Left lung (tissue), 10 donors: ENCODE results near the gene ACBD4. TPM values are rescaled to one million over a fixed set of nuclear protein-coding genes. Genes with fewer than 3 reads are reported as not detected.

Experiments
- ATAC-seq: fragments of 200-7000 bp; cut with Tn5 transposase; one replicate; pipeline ENCODE4 v1.9.1; 2020; ENCODE audit warnings: moderate library complexity
- DNase-seq, 4 donors: peaks; one replicate each; pipeline ENCODE4 v3.0.0-alpha.2; 2013 to 2020
- H3K27ac ChIP-seq, 2 donors: fragments of 200-600 bp; sonication (generic) in 1 of 2; one replicate each; pipeline versions ENCODE4 v1.5.0 to v1.8.0; 2020 to 2021
- H3K27me3 ChIP-seq, 2 donors: fragments of 200-600 bp; sonication (generic) in 1 of 2; one replicate each; pipeline versions ENCODE4 v1.5.0 to v1.8.0; 2020 to 2021
- H3K36me3 ChIP-seq, 2 donors: fragments of 200-600 bp; sonication (generic) in 1 of 2; one replicate each; pipeline versions ENCODE4 v1.5.0 to v1.8.0; 2020 to 2021
- H3K4me1 ChIP-seq, 2 donors: fragments of 200-600 bp; one replicate each; pipeline ENCODE4 v1.8.0; 2021
- H3K4me3 ChIP-seq, 2 donors: fragments of 200-600 bp; sonication (generic) in 1 of 2; one replicate each; pipeline versions ENCODE4 v1.5.0 to v1.8.0; 2020 to 2021; ENCODE audit warnings: mild to moderate bottlenecking in 1 of 2
- H3K9me3 ChIP-seq, 2 donors: fragments of 200-600 bp; sonication (generic) in 1 of 2; one replicate each; pipeline versions ENCODE4 v1.5.0 to v1.8.0; 2020 to 2021
- intact Hi-C, 2 donors: fragments of 100-400 bp; cut with DNase I; formaldehyde crosslinking; loops; one replicate each; pipeline versions ENCODE4 v1.11.2 to v1.14.2; 2022
- polyA plus RNA-seq, 6 donors: library from polyadenylated mRNA; unstranded; fragments of 120-200 nt; gene quantifications; one replicate each; pipeline ENCODE4 v1.2.1, GENCODE V29; 2013; ENCODE audit not compliant: insufficient read length in 6 of 6
- total RNA-seq, 2 donors: library from RNA; stranded (reverse); fragmentation: NEBNext Ultra II Directional; extraction: Animal tissue kit (Norgen Biotek cat#: 25700); gene quantifications; one replicate each; pipeline ENCODE4 v1.2.1, GENCODE V29; 2021
- TF ChIP-seq, protein P1 (sequence below), 2 donors: fragments of 200-600 bp; sonication (generic) in 1 of 2; IDR thresholded peaks; one replicate each; pipeline versions ENCODE4 v1.5.0 to v1.8.0; 2021; ENCODE audit warnings: antibody characterized with exemption in 2 of 2
- donor health status: DM: no; HTN: yes; CAD: no.
- donor health status: DM: no; HTN: no; CAD: no.

Gene ACBD4
- total and polyA plus RNA-seq, 8 donors, result 10.6 to 15.9 (median 15.0) TPM

DNA sequence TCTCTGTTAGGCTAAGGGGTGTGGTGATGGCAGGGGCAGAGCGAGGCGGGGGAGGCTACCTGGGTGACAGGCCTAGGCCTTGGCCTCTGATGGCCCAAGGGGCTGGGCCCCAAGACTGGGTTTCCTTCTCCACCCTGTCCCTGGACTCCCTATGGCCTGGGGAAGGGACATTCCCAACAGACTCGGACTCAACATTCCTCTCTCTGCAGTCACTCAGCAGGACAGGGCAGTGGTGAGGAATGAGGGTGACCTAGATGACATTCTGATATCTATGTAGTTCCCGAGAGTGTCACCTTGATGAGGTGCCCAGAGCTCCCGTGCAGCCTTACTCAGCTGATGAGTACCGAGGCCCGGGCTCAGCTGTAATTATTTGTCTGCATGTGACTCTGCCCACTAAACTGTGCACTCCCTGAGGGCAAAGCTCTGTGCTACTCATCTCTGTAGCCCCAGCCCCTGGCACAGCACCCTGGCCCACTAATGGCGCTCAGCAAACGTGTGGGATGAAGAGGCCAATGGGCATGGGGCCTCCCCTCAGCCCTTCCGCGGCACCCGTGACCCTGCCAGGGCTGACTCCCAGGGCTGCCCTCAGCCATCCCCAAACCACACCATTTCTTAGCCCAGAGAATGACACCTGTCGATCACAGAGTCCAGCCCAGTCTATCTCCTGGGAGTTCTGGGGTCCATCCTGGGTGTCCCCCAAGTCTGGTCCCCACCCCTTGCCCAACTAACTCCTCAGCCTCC is 5.4 kb upstream of the ACBD4 start:
- H3K27ac ChIP-seq, result peak overlapping the region in 1 of 2 donors; percentile 18
- no peaks in the 10 kb centered on the region for H3K36me3 ChIP-seq
- TF ChIP-seq, protein P1, sequence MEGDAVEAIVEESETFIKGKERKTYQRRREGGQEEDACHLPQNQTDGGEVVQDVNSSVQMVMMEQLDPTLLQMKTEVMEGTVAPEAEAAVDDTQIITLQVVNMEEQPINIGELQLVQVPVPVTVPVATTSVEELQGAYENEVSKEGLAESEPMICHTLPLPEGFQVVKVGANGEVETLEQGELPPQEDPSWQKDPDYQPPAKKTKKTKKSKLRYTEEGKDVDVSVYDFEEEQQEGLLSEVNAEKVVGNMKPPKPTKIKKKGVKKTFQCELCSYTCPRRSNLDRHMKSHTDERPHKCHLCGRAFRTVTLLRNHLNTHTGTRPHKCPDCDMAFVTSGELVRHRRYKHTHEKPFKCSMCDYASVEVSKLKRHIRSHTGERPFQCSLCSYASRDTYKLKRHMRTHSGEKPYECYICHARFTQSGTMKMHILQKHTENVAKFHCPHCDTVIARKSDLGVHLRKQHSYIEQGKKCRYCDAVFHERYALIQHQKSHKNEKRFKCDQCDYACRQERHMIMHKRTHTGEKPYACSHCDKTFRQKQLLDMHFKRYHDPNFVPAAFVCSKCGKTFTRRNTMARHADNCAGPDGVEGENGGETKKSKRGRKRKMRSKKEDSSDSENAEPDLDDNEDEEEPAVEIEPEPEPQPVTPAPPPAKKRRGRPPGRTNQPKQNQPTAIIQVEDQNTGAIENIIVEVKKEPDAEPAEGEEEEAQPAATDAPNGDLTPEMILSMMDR (IDR thresholded peaks at IDR 0.05), result no peak
- no peaks in the 10 kb centered on the region for H3K27me3 ChIP-seq
- intact Hi-C loops, result loop anchor here (10.0 kb wide), 2 partner anchors 65 to 215 kb away; partner anchors contain the start of gene GFAP (in 1 of the 2)
- no peaks in the 10 kb centered on the region for H3K9me3 ChIP-seq
- DNase-seq (peak in 1 of 4 donors; percentile 51), ATAC-seq (no peak)
- H3K4me1 ChIP-seq, result peaks cover 22 to 54% of the 10 kb centered on the region in 2 donors
- H3K4me3 ChIP-seq, result no peak overlapping the region

- H3K4me1 ChIP-seq, result peaks cover 22 to 57% of the 10 kb centered on the region in 2 donors
- TF ChIP-seq, protein P1 (IDR thresholded peaks at IDR 0.05), result no peak
- H3K27me3 ChIP-seq, result no peaks in the 10 kb centered on the region
- DNase-seq (peak in 1 of 4 donors; percentile 50), ATAC-seq (no peak)
- intact Hi-C loops, result loop anchor here in 1 of 2 donors (10.0 kb wide), 1 partner anchor 64 kb away; no protein-coding TSS in a partner anchor
- H3K4me3 ChIP-seq, result peak overlapping the region; percentile 72 to 74
- H3K27ac ChIP-seq, result peak overlapping the region in 1 of 2 donors; percentile 18
- no peaks in the 10 kb centered on the region for H3K9me3 ChIP-seq
- H3K36me3 ChIP-seq, result no peaks in the 10 kb centered on the region
These were observed 4.5 kb upstream of the ACBD4 start for GRCh38 chr17:45130681-45131615.

DNA sequence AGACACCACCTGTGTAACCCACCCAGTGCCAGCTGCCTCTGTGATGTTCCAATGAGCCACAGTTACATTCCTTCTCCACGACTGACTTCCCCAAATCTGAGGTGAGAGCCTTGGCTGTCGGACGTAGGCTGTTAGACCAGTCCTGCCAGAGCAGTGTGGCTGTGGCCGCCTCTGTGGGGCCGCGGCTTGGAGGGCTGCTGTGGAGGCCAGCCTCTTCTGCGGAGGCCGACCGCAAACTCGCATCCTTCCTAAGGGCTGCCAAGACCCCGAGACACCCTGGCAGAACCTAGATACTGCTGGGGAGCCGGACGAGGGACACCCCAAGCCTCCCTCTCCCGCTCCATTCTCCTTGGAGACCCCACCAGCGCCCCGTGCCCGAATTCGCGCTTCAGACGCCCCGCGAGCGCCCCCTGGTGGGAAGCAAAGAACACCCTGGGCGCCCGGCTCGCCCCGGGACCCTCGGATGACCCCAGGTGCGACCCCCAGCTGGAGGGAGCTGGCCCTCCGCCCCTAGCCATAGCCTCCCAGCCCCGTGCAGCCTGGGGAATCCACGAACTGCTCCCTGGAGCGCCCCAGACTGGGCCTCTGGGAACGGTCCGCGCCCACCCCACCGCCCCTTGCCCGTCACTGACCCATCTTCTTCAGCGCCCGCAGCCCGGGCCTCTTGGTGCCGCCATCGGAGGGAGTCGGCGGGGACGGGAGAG is 3.7 kb upstream of the ACBD4 start:
- intact Hi-C loops, result loop anchor here in 1 of 2 donors (10.0 kb wide), 1 partner anchor 63 kb away; no protein-coding TSS in a partner anchor
- Histone ChIP-seq H3K27me3 (no peaks in the 10 kb centered on the region), H3K9me3 (no peaks in the 10 kb centered on the region), H3K36me3 (no peaks in the 10 kb centered on the region), H3K4me1 (peaks cover 28 to 60% of the 10 kb centered on the region in 2 donors), H3K4me3 (peak overlapping the region; percentile 72 to 74), H3K27ac (peak overlapping the region; percentile 90 to 98)
- TF ChIP-seq, protein P1 (IDR thresholded peaks at IDR 0.05), result peak; percentile 73 to 85
- ATAC-seq (no peak), DNase-seq (peak in 2 of 4 donors; percentile 53 to 90)

DNA sequence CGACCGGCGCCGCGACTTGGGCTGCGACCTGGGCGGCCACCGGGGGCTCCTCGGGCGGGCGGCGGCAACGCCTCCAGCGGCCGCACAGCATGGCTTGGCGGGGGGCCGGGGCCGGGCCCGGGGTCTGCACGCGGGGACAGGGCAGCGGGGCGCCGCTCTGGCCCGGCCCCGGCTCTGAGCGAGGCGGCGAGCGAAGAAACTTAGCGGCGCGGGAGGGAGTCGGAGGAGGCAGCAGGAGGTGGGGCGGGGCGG is 3.2 kb upstream of the ACBD4 start, which contains the start of gene PLCD3:
Gene PLCD3, minus strand, starts transcription at position 196 of the 252 bp plus-strand sequence. Its CDS starts 105 bp downstream, at position 91.
- Histone ChIP-seq H3K4me3 (peak within 1 kb of the TSS; percentile 72 to 74), H3K36me3 (no peaks in the 10 kb centered on the region)

More for the DNA sequence above, 3.2 kb upstream of the ACBD4 start, which contains the start of gene PLCD3:
- H3K27me3 ChIP-seq, result no peaks in the 10 kb centered on the region
- ATAC-seq (no peak), DNase-seq (peak in 1 of 4 donors; percentile 54)
- H3K9me3 ChIP-seq, result no peaks in the 10 kb centered on the region
- peaks cover 27 to 56% of the 10 kb centered on the region in 2 donors for H3K4me1 ChIP-seq
- TF ChIP-seq, protein P1 (IDR thresholded peaks at IDR 0.05), result no peak
- H3K27ac ChIP-seq, result peak within 1 kb of the TSS; percentile 90 to 98
- intact Hi-C loops, result loop anchor here in 1 of 2 donors (10.0 kb wide), 1 partner anchor 63 kb away; no protein-coding TSS in a partner anchor
